Mammary epithelial cell (primary cell): ENCODE results near the gene KRT85.

Experiments
- CTCF ChIP-seq, 2 donors: IDR thresholded peaks in 1 of 2; conservative IDR thresholded peaks in 1 of 2; 2 replicates each; pipeline ENCODE4 v1.5.1; 2011 to 2012; ENCODE audit warnings: inconsistent platforms in 2 of 2, low read length in 2 of 2, mild to moderate bottlenecking in 2 of 2, control low read depth in 1 of 2, low read depth in 1 of 2; ENCODE audit not compliant: insufficient read depth in 1 of 2; ENCODE audit errors: extremely low read depth in 1 of 2
- EZH2 ChIP-seq: IDR thresholded peaks from 2 replicates; pipeline ENCODE4 v1.6.1; 2012; ENCODE audit warnings: low read length, inconsistent platforms, borderline replicate concordance

DNA sequence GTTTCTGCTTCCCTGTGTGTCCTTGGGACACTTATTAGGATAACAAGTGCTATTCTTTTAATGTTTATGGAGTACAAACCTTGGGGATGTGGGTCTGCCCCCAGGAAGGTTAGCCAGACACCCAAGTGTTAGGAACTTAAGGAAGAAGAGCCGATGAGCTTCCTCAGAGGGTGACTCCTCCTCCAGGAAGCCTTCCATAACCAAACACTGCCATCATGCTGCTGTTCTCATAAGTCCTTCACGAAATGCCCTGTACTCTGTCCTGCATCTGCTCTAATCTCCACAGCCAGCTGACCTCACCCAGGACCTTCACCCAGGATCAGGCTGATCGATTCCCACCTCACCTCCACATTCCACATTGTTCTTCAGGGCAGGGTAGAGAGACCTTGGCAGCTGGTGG lies 1.2 kb upstream of the KRT85 start:
- no peak for TF ChIP-seq CTCF (conservative IDR thresholded peaks at IDR 0.05 in 1 of 2, IDR thresholded peaks at IDR 0.05 in 1 of 2; ENCODE audit: extremely low read depth in 1 of 2, insufficient read depth in 1 of 2, low read depth in 1 of 2, low read length in 2 of 2)
- no peak for TF ChIP-seq EZH2
